ENCODE results near the gene CDKN2B. TPM values are rescaled to one million over a fixed set of nuclear protein-coding genes. Genes with fewer than 3 reads are reported as not detected.

CDKN2B gene, protein sequence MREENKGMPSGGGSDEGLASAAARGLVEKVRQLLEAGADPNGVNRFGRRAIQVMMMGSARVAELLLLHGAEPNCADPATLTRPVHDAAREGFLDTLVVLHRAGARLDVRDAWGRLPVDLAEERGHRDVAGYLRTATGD
- total RNA-seq, result 21.0 and 34.4 TPM in 2 replicates

DNA sequence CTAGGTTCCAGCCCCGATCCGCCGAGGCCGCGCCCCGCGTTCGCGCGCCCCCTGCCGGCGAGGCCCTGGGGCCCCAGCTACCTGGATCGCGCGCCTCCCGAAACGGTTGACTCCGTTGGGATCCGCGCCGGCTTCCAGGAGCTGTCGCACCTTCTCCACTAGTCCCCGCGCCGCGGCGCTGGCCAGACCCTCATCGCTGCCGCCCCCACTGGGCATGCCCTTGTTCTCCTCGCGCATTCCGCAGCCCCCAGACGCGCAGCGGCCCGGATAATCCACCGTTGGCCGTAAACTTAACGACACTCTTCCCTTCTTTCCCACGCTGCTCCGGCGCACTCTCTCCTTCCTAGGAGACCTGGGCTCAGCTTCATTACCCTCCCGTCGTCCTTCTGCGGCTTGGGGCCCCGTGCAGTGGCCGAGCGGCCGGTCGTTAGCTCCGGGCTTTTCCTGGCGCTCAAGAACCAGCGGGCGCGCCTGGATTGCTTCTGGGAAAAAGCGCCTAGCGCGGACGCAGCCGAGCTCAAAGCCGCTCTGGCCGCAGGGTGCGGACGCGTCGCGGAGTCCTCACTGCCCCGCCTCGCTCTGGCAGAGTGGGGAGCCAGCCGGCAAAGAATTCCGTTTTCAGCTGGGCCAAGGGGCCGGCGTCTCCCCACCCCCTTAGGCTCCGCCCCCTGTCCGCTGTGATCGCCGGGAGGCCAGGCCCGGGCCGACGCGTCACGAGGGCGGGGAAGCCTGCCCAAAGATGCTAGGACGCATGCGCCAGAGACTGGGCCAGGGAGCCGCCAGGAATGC, at the start of gene CDKN2B:
CDKN2B (minus strand) TSS at position 589 of the 789 bp plus-strand sequence; CDS start at position 237, 352 bp downstream.

DNA sequence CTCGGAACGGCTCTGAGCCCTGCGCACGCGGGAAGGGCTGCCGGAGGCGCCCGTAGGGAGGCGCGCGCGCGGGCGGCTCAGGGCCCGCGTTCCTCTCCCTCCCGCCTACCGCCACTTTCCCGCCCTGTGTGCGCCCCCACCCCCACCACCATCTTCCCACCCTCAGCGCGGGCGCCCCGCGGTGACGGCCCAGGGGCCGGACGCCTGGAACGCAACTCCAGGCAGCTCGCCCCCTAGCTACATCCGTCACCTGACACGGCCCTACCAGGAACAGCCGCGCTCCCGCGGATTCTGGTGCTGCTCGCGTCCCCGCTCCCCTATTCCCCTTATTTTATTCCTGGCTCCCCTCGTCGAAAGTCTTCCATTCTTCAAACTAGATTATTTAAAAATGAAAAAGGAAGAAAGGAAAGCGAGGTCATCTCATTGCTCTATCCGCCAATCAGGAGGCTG, 14.5 kb downstream of the CDKN2B start, which contains the start of gene CDKN2B-AS1:
CDKN2B-AS1 (plus strand) TSS at position 236 of the 450 bp plus-strand sequence.

DNA sequence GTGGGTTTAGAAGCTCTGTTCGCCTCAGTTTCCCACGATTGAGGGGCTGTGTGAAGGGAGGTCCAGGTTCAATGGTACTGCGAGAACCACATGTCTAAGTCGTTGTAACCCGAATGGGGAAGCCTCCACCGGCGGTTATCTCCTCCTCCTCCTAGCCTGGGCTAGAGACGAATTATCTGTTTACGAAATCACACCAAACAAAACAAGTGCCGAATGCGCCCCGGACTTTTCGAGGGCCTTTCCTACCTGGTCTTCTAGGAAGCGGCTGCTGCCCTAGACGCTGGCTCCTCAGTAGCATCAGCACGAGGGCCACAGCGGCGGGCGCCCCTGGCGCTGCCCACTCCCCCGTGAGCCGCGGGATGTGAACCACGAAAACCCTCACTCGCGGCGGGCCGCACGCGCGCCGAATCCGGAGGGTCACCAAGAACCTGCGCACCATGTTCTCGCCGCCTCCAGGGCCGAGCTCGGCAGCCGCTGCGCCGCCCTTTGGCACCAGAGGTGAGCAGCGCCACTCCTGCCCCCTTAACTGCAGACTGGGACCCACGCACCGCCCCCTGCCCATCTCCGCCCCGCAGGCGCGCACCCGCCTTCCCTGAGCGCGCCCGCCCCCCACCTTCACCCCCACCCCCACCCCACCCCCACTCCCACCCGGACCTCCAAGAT, 15.1 kb downstream of the CDKN2B start, which contains the start of gene CDKN2A:
CDKN2A (minus strand) TSS at position 500 of the 663 bp plus-strand sequence.

Other genes starting within 250 kb of the CDKN2B start
- gene MTAP, start 206.7 kb downstream of the CDKN2B start, total RNA-seq, result 34.1 and 42.4 TPM in 2 replicates
- gene CDKN2A, start 14.9 kb downstream of the CDKN2B start, total RNA-seq, result 40.8 and 43.6 TPM in 2 replicates
- 1.1 and 1.7 TPM in 2 replicates for gene CDKN2B-AS1, start 14.5 kb downstream of the CDKN2B start, total RNA-seq

All from mammary microvascular endothelial cell (primary cell).